ENCODE results near the gene HLA-DPB1.
"Not testable (repeated sequence)": the region's sequence is repeated elsewhere in the genome, so short reads cannot be mapped to it uniquely, and the experiment has no call there.

The HLA-DPB1 gene

GRCh38 chr6:33075568-33076405 is at the start of gene HLA-DPB1:
Gene HLA-DPB1, plus strand, starts transcription at chr6:33075990. Its CDS starts 52 bp downstream, at chr6:33076042.
- peak; percentile 82 to 84 for DNase-seq

- no peak for DNase-seq
Measured at GRCh38 chr6:33028220-33028849, 47.5 kb upstream of the HLA-DPB1 start.

DNA sequence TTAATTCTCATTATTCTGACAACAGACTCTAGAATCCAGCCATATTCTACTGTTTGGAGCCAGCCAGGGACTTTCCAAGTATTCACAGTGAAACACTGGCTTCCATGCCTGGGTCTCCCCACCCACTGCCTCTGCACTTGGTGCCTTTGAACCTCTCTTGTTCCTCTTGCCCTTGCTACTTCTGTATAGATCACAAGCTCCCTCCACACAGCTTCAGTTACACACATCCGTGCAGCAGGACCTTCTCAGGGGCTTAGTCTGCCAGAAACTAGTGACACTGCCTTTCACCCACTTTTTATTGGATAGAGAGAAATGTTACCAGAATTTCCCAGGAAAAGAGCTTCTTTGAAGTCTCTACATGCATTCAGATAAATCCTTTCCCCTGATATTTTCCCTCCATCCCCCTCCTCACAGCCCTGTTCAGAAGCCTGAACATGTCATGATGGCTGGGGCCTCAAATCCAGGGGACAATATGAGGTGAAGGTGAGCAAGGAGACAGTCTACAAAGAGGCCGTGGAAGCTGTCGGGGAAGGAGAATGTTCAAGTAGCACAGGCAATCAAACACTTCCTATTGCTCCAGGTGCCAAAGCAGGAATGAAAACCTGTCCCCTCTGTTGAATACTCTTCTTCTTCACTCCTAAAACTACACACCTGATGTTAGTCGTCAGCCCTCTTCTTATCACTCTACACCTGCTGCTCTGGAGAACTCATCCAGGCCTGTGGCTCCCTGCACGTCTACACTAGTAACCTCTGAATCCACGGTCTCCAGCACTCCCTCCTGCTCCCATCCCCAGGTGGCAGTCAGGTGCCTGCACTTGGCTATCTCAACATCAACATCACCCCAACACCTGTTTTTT is 46.2 kb upstream of the HLA-DPB1 start:
- DNase-seq, result no peak

DNA sequence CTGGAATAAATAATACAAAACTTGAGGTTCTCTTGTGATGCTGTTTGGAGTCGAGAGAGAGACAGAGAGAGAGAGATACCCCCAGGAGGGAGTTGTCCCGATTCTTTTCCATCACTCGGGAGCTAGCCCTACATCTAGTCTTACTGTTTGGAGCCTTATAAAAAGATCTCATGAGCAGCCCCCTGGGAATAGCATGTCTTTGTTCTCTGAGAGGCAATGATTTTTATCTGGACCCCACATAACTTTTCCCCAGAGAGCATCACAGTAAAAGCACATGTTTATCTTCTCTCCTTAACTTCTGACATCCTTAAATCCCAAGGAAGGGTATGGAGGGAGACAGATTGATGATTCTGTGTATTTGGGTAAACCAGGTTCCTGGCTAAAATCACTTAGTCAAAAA is 45.5 kb upstream of the HLA-DPB1 start:
- DNase-seq, result no peak

DNA sequence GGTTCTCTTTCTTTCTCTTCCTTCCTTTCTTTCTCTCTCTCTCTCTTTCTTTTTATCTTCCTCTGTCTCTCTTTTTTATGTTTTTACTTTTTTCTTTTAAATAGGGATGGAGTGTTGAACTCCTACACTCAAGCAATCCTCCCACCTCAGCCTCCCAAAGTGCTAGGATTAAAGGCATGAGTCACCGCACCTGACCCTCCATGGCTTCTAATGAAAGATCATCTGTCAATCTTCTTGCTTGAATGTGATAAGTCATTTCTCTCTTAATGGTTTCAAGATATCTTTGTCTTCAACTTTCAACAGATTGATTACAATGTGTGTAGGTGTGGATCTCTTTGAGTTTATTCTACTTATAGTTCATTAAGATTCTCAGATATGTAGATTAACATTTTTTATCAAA is 41.2 kb upstream of the HLA-DPB1 start:
- no peak for DNase-seq

DNA sequence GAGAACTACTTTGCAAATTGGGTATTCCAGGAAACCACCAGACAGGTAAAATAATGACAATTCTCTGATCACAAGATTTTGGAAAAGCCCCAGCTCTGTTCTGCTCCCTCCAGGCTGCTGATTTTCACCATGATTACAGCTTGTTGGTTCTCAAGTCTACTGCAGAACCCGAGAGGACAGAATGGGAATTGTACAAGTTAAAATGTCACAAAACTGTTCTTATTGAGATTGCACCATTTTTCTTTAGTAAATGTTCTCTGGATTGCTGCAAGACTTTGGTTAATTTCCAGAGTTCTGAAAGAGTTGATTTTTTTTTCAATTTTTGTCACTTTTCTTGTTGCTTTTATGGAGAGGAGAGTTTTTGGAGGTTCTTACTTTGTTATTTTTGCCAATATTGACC is 39.3 kb upstream of the HLA-DPB1 start:
- DNase-seq, result no peak

GRCh38 chr6:33040157-33040556 is 35.6 kb upstream of the HLA-DPB1 start:
- no peak for DNase-seq

- DNase-seq, result no peak
Measured at GRCh38 chr6:33049323-33050013, 26.3 kb upstream of the HLA-DPB1 start.

DNA sequence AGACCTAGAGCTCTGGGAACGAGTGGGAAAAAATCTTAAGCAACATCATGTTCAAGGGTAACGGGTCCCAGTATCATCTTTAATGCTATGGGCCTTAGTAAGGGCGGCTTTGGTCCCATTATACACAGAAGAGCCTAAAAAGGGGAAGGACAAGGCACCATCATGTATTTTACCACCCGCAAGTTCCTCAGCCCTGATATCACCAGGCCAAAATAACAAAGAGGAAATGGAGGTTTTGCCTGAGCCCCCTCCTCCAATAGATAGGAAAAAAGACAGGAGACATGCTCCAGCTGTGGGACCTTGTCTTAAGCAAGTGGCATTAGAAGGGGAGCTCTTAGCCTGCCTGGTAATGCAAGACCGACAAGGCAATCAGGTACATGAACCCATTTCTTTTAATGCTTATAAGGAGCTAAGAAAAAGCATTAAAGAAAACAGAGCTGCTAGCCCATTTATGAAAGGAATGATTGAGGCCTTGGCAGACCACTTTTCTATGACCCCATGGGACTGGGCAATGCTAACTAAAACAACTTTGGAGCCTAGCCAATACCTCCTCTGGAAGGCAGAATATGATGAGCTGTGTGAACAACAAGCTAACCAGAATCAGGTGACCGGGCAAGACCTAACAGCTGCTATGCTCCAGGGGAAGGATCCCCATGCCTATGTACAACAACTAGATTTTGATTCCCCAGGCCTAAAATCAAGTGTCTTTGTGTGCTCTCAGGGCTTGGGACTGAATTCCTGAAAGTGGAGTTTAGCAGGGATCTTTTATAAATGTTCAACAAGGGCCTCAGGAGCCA is 25.6 kb upstream of the HLA-DPB1 start:
- DNase-seq, result no peak

- no peak for DNase-seq
Measured at GRCh38 chr6:33052627-33053026, 23.2 kb upstream of the HLA-DPB1 start.

DNA sequence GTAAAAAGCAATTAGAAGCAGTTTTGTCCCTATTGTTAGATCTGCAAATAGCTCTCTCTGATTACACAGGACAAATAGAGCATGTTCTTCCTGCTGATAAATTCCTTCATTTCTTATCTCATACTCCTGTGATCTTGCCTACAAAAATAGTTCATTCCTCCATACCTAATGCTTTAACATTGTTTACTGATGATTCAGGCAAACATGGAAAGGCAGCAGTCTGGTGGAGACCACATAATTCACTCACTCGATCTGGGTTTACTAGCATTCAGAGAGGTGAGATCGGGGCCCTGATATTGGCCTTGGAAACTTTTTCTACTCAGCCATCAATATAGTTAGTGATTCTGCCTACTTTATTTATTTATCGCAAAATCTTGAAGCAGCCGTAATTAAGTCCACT is 22.6 kb upstream of the HLA-DPB1 start:
- DNase-seq, result no peak

DNA sequence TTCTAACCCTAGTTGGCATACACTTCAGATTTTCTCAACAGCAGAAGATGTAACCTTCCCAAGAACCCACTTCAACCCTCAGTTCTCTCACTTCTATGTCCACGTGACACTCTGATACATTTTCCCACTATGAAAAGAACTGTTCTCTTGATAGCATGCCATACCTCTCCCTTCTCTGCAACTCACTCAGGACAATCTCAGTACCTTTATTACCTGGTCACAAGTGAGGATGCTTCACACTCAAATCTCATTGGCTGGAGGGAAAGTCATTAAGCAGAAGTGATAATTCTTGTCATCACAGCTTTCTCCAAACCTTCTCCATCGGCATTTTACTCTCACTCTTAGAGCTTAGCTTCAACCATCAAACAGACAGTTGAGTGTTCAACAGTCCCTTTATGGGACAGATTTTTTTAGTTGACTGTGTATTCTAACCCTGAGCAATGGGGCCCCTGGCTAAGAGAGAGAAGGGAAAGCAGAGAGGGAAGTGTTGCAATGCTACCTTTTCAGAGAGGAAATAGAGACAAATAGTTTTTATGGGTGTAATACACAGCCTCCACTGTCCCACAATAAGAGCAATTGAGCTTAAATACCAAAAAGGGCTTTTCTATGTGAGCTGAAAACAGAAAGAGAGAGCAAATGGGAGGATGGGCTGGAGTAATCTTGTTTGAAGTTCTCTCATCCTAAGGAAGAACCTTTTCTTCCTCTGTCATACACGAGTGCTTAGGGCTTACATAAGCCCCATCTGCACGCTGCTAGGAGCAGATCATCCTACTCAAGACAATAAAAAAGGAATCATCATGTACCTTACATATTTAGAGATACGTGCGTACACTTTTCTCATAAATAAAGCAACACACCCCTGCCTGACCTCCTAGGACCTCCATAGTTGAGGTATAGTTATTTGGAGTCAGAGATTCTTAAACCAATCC is 18.3 kb upstream of the HLA-DPB1 start:
- DNase-seq, result peak in 1 of 2 experiments; percentile 8

DNA sequence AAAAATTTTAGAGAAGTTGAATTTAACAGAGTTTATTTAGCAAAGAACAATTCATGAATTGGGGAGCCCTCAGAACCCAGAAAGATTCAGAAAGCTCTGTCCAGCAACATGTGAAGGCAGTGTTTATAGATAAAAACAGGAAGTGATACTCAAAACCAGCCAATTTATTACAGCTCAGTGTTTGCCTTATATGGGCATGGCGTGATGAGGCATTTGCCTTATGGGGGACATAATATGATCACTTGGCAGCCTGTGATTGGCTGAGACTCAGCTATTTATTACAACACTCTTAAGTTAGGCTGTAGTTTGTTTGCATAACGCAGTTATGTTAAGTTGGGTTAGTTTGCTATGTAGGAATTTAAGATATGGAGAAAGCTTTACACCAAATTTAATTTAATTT is 13.8 kb upstream of the HLA-DPB1 start:
- peak in 1 of 2 experiments; percentile 12 for DNase-seq

DNA sequence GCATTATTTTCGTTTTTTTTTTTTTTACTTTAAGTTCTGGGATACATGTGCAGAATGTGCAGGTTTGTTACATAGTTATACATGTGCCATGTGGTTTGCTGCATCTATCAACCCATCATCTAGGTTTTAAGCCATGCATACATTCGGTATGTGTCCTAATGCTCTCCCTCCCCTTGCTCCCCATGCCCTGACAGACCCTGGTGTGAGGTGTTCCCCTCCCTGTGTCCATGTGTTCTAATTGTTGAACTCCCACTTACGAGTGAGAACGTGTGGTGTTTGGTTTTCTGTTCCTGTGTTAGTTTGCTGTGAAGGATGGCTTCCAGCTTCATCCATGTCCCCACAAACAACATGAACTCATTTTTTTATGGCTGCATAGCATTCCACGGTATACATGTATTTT is 12.4 kb upstream of the HLA-DPB1 start:
- DNase-seq, result not testable (repeated sequence)

GRCh38 chr6:33064723-33065122 is 11.1 kb upstream of the HLA-DPB1 start:
- DNase-seq, result no peak

GRCh38 chr6:33065312-33065711 is 10.5 kb upstream of the HLA-DPB1 start:
- DNase-seq, result no peak

DNA sequence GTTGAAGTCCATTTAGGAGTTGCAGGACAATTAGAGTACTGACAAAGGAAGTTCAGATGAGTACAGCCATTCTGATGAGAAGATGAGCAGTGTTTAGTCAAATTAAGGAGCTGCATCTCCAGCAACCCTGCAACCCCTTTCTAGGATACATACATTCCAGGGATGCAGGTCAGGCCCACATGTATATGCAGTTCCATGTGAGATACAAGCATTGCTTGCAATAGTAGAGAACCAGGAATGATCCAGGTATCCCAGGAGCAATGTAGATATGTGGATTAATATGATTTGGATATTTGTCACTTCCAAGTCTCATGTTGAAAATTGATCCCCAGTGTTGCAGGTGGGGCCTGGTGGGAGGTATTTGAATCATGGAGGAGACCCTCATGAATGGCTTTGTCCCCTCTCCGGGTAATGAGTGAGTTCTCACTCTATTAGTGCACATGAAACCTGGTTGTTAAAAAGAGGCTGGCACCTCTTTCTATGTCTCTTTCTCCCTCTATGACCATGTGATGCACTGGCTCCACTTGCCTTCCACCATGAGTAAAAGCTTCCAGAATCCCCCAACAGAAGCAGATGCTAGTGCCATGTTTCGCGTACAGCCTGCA is 8.8 kb upstream of the HLA-DPB1 start:
- DNase-seq, result no peak

DNA sequence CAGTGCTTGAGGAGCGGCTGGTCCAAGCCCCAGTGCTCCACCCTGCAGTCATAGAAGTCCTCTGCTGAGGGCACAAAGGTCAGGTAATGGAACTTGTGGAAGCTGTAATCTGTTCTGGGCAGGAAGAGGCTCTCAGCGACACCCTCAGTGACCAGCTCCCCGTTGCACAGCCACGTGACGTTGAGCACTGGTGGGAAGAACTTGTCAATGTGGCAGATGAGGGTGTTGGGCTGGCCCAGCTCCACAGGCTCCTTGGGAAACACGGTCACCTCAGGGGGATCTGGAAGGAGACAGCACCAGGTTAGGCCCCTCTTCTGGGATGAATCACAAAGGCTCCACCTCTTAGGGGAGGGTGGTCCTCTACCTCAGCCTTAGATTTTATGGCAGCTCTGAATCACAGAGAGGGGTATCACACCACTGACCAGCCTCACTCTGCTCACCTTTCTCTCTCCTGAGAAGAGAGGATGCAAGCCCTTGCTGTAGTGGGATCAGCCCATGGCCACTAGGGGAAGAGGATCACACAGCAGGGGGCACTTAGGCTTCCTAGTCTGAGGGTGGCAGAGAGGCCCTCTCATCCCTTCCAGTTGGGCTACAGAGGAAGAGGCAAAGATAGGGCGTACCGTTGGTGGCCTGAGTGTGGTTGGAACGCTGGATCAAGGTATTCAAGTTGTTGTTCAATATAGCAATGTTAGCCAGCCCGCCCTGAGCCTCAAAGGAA is 6.6 kb upstream of the HLA-DPB1 start:
- no peak for DNase-seq

- DNase-seq, result no peak
Measured at GRCh38 chr6:33070909-33071308, 4.9 kb upstream of the HLA-DPB1 start.

- no peak for DNase-seq
Measured at GRCh38 chr6:33071569-33071968, 4.2 kb upstream of the HLA-DPB1 start.
